Gastroesophageal sphincter (tissue), 4 donors: ENCODE data around the gene GUCA2B. TPM values are rescaled to one million over a fixed set of nuclear protein-coding genes. Genes with fewer than 3 reads are reported as not detected.

Experiments used
- ATAC-seq: fragments of 150-250 bp; one replicate; pipeline ENCODE4 v1.9.1; 2016; ENCODE audit warnings: mild to moderate bottlenecking, moderate library complexity
- H3K27ac ChIP-seq, 4 donors: fragments of 200-600 bp; sonication (generic) in 3 of 4; 1 replicate in 3 of 4; 2 replicates in 1 of 4; pipeline ENCODE4 v1.5.1; 2016 to 2019
- H3K27me3 ChIP-seq: fragments of 200-600 bp; sonication (generic); one replicate; pipeline ENCODE4 v1.5.1; 2019
- H3K36me3 ChIP-seq, 2 donors: fragments of 200-600 bp; sonication (generic); one replicate each; pipeline ENCODE4 v1.5.1; 2019; ENCODE audit warnings: control low read depth in 1 of 2
- H3K4me1 ChIP-seq, 3 donors: fragments of 200-600 bp; sonication (generic); 1 replicate in 2 of 3; 2 replicates in 1 of 3; pipeline ENCODE4 v1.5.1; 2016 to 2019; ENCODE audit warnings: control low read depth in 2 of 3
- H3K4me3 ChIP-seq, 2 donors: fragments of 200-600 bp; sonication (generic); one replicate each; pipeline ENCODE4 v1.5.1; 2019; ENCODE audit warnings: mild to moderate bottlenecking in 1 of 2, moderate library complexity in 1 of 2
- H3K9me3 ChIP-seq, 3 donors: fragments of 200-600 bp; sonication (generic); one replicate each; pipeline ENCODE4 v1.5.1; 2017 to 2019; ENCODE audit warnings: control low read depth in 2 of 3
- EP300 ChIP-seq: sonication (generic); formaldehyde crosslinking; IDR thresholded peaks from one replicate; pipeline ENCODE4 v1.6.1; 2017; ENCODE audit warnings: antibody characterized with exemption, mild to moderate bottlenecking
- POLR2A ChIP-seq, 2 donors: fragments of 450-650 bp; IDR thresholded peaks; one replicate each; pipeline ENCODE4 v1.6.1; 2017; ENCODE audit warnings: antibody characterized with exemption in 2 of 2, mild to moderate bottlenecking in 2 of 2, moderate library complexity in 1 of 2
- POLR2AphosphoS5 ChIP-seq: sonication (generic); formaldehyde crosslinking; IDR thresholded peaks from one replicate; pipeline ENCODE4 v1.6.1; 2017; ENCODE audit warnings: antibody characterized with exemption
- WGBS, 2 donors: methylation state at CpG; one replicate each; pipeline ENCODE4 v1.1.5; 2018; ENCODE audit warnings: low coverage in 1 of 2; 5-methylcytosine and 5-hydroxymethylcytosine counted together
- total RNA-seq, 4 donors: library from RNA; depleted of rRNA; stranded (reverse); fragments of >200 nt; gene quantifications; one replicate each; pipeline ENCODE4 v1.1.0, GENCODE V29; 2016
- TF ChIP-seq, protein P1 (sequence below), 4 experiments: fragments of 200-600 bp in 2 of 4; fragments of 450-650 bp in 2 of 4; sonication (generic) in 1 of 4; IDR thresholded peaks; one replicate each; pipeline ENCODE4 v1.5.1; 2017 to 2019; ENCODE audit warnings: antibody characterized with exemption in 4 of 4, mild to moderate bottlenecking in 2 of 4, moderate library complexity in 2 of 4

The GUCA2B gene
- total RNA-seq, 4 donors from 2014 or later: not detected

DNA sequence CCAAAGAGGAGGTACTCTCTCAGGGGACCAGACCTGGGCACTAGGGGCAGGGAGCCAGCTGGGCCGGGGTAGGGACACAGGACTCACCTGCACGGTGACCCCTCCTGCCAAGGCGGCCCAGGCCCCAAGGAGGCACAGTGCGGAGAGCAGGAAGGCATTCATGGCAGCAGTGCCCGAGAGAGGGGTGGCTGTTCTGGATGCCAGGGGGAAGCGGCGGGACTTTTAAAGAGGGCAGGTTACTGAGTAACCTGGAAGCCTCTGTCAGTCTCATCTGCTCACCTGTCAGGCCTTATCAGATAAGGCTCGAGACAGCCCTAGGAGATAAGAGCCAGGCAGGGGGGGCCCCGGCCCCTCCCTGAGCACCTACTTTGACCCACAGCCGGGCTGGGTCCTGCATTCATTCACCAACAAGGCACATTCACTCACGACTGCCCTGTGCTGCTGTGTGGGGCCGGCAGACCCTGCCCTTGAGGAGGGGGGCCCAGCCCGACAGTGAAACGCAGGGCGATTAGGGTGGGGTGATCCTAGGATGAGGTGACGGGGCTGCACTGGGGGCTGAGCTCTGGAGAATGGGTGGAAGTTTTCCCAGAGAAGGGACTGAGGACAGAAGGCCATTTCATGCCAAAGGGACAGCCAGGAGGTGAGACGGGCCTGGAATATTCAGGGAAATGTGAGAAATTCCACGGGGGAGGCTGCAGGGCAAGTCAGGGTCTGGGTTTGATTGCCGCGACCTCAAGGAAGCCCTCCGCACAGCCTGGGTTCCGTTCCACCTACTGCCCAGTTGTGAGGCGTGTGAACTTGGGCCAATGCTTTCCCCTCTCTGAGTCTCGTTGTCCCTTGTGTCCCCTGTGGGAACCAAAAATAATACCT, 11.6 kb downstream of the GUCA2B start, which contains the start of gene GUCA2A:
Gene GUCA2A (minus strand): TSS at position 195 of the 870 bp plus-strand sequence. CDS start 33 bp downstream, at position 162.
- no peaks in the 10 kb centered on the region for H3K36me3 ChIP-seq
- TF ChIP-seq POLR2AphosphoS5 (no peak), EP300 (no peak), POLR2A (IDR thresholded peaks at IDR 0.05) (no peak)
- TF ChIP-seq, protein P1, sequence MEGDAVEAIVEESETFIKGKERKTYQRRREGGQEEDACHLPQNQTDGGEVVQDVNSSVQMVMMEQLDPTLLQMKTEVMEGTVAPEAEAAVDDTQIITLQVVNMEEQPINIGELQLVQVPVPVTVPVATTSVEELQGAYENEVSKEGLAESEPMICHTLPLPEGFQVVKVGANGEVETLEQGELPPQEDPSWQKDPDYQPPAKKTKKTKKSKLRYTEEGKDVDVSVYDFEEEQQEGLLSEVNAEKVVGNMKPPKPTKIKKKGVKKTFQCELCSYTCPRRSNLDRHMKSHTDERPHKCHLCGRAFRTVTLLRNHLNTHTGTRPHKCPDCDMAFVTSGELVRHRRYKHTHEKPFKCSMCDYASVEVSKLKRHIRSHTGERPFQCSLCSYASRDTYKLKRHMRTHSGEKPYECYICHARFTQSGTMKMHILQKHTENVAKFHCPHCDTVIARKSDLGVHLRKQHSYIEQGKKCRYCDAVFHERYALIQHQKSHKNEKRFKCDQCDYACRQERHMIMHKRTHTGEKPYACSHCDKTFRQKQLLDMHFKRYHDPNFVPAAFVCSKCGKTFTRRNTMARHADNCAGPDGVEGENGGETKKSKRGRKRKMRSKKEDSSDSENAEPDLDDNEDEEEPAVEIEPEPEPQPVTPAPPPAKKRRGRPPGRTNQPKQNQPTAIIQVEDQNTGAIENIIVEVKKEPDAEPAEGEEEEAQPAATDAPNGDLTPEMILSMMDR (IDR thresholded peaks at IDR 0.05): no peak
- H3K27me3 ChIP-seq: peaks cover 40% of the 10 kb centered on the region
- H3K9me3 ChIP-seq: peaks cover 0 to 20% (median 0%) of the 10 kb centered on the region in 3 donors
- peaks cover 0 to 6% (median 0%) of the 10 kb centered on the region in 3 donors for H3K4me1 ChIP-seq
- H3K27ac ChIP-seq: no peak within 1 kb of the TSS
- H3K4me3 ChIP-seq: no peak within 1 kb of the TSS
- 67 to 75% methylated on average over 3 to 6 of the region's 24 CpGs for WGBS, 2 donors
- ATAC-seq: no peak

DNA sequence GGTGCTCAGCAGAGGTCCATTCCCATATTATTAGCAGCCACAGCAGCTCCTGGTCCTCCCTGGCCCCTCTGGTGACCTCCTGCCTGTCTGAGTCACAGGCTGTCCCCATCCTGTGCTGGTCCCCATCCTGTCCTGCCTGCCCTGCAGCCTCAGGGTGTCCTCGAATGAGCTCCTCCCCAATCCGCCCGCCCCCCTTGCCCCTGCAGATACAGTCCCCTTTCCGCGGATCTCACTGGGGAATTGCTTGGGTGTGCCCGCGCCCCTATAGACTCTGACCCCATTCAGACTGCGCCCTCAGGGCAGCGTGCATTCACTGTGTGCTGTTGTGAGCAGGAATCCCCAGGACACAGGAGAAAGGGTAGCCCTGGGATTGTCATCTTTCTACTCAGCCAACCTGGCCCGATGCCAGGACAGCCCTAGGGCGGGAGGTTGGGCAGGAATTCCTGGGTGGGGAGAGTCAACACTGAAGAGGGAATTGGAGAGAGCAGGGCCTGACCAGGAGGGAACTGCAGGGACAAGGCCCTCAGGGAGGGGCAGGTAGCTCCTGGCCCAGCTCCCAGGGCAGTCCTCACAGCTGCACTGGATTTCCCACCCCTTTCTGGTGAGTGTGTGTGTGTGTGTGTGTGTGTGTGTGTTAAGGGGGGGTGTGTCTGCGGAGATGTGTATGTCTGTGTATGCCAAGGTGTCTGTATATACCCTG, 12.5 kb downstream of the GUCA2B start:
- peaks cover 45% of the 10 kb centered on the region for H3K27me3 ChIP-seq
- peak; percentile 29 for ATAC-seq

DNA sequence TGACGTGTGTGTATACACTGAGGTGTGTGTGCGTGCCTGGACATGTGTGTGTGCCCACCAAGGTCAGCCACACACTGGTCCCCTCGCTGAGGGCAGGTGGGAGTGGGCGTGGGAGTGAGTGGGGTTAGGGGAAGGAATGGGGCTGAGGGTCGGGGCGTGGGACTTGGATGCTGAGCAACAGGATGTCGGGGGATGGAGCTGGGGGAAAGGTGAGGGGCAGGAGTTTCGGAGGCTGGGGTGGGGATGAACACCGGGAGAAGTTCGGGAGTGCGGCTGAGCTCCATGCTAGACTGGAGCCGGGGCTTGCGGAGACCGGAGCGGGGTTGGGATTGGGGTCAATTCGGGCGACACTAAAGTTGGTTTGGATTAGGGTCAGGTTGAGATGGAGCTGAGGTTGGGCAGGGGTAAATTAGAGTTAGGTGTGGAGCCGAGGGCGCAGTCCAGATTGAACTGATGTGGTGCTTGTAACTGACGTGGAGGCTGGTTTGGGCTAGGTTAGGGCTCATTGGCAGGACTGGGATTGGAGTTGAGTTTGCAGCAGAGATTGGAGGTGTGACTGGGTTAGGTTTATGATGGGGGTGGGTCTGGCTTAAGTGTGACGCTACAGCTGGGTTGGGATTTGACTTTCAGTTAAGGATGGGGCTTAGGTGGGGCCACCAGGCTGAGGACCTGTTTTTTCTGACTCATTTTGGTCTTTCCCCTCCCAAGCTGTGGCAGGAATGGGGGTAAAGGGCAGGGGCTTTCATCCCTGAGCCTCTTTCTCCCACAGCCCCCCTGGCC, 14.6 kb downstream of the GUCA2B start:
- Histone ChIP-seq H3K27me3 (peaks cover 39% of the 10 kb centered on the region), H3K36me3 (no peaks in the 10 kb centered on the region), H3K9me3 (no peaks in the 10 kb centered on the region), H3K27ac (no peak overlapping the region), H3K4me1 (peaks cover 0 to 11% (median 0%) of the 10 kb centered on the region in 3 donors), H3K4me3 (no peak overlapping the region)
- 72 to 73% methylated on average over 16 to 19 of the region's 21 CpGs for WGBS, 2 donors
- TF ChIP-seq EP300: no peak
- no peak for TF ChIP-seq POLR2A (IDR thresholded peaks at IDR 0.05)
- ATAC-seq: no peak

More for the DNA sequence above, 12.5 kb downstream of the GUCA2B start:
- no peaks in the 10 kb centered on the region for H3K36me3 ChIP-seq
- H3K27ac ChIP-seq: no peak overlapping the region
- peaks cover 0 to 11% (median 0%) of the 10 kb centered on the region in 3 donors for H3K9me3 ChIP-seq
- 47% methylated on average over 2 of the region's 12 CpGs; no CpG with 5 or more reads in 1 of the 2 donors for WGBS, 2 donors
- H3K4me3 ChIP-seq: no peak overlapping the region
- H3K4me1 ChIP-seq: peaks cover 0 to 6% (median 0%) of the 10 kb centered on the region in 3 donors
- TF ChIP-seq, protein P1 (IDR thresholded peaks at IDR 0.05): no peak
- TF ChIP-seq POLR2AphosphoS5 (no peak), EP300 (no peak), POLR2A (IDR thresholded peaks at IDR 0.05) (no peak)

DNA sequence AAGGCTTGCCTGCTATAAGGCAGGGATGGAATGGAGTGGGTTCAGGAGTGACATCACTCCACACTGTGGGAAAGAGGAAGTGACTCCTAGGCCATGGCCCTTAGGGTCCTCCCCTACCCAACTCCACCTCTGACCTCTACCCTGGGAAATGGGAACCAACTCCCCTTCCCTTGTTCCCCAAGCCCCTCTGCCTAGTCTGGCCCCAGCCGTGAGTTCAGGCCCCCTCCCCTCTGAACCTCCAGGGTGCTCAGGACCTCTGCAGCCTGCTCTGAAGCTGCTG, 15.1 kb downstream of the GUCA2B start:
- Histone ChIP-seq H3K4me3 (no peak overlapping the region), H3K36me3 (no peaks in the 10 kb centered on the region), H3K27me3 (peaks cover 36% of the 10 kb centered on the region), H3K4me1 (peaks cover 0 to 16% (median 0%) of the 10 kb centered on the region in 3 donors), H3K27ac (no peak overlapping the region), H3K9me3 (no peaks in the 10 kb centered on the region)
- ATAC-seq: no peak
- 14 to 86% methylated on average over 1 of the region's 1 CpG for WGBS, 2 donors
- TF ChIP-seq POLR2AphosphoS5 (no peak), POLR2A (IDR thresholded peaks at IDR 0.05) (no peak), EP300 (no peak)
- TF ChIP-seq, protein P1 (IDR thresholded peaks at IDR 0.05): no peak

DNA sequence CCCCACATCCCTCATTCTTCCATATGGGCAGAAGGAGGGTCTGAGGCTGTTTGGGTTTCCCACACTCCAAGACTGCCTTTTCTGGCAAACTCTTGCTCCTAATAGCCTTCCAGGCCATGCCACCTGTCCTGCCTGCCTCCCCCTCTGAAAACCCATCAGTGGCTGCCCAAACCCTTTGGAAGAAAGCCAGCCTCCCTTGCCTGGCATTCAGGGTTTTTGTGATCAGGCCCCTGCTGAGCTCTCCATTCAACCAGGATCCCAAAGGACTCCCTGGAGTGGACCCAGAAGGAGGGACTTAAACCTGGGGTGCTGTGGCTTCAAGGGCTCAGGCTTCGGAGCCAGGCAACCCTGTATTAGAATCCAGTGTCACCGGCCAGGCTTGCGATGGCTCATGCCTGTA, 15.6 kb downstream of the GUCA2B start:
- no peaks in the 10 kb centered on the region for H3K9me3 ChIP-seq
- TF ChIP-seq, protein P1 (IDR thresholded peaks at IDR 0.05): no peak
- TF ChIP-seq EP300 (no peak), POLR2AphosphoS5 (no peak), POLR2A (IDR thresholded peaks at IDR 0.05) (no peak)
- peaks cover 0 to 20% (median 0%) of the 10 kb centered on the region in 3 donors for H3K4me1 ChIP-seq
- WGBS, 2 donors: no CpG with 5 or more reads among the region's 3 CpGs
- ATAC-seq: no peak
- no peak overlapping the region for H3K27ac ChIP-seq
- H3K27me3 ChIP-seq: peaks cover 32% of the 10 kb centered on the region
- H3K4me3 ChIP-seq: no peak overlapping the region
- no peaks in the 10 kb centered on the region for H3K36me3 ChIP-seq
